ENCODE measurements around the gene PRDM1.

DNA sequence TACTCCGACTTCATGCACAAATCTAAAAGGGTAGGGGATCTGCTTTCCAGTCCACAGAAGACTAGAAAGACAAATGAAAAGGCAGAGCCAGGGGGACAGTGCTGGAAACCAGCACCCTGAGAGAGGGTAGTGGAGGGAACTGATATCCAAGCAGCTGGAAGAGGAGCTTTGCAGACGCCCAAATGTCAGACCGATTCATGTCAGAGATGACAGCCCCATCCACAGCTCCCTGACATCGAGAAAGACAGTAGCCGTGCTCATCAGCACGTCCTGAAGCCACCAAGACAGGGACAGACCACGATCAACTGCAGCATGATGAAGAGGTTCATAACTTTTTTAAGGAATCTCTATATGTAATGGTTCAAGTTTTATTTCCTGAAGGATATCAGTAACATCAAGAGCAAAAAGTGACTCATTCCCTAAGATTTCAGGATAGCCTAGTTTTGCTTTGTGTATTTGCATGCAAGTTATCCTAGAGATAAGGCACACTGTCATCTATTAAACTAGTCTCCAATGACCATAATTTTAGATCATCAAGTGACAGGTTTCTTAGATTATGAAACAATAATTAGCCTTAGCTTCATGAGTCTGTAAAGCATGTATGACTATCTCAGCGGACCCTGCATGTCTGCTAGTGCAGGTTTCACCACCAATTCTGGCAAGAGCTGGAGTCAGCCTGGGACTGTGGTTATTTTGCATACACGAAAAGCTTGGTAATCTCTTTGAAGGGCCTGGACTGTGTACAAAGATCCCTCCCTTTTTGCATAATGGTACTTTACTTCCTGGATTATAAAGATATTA lies 43.0 kb downstream of the PRDM1 start:
- TF ChIP-seq, protein P1, sequence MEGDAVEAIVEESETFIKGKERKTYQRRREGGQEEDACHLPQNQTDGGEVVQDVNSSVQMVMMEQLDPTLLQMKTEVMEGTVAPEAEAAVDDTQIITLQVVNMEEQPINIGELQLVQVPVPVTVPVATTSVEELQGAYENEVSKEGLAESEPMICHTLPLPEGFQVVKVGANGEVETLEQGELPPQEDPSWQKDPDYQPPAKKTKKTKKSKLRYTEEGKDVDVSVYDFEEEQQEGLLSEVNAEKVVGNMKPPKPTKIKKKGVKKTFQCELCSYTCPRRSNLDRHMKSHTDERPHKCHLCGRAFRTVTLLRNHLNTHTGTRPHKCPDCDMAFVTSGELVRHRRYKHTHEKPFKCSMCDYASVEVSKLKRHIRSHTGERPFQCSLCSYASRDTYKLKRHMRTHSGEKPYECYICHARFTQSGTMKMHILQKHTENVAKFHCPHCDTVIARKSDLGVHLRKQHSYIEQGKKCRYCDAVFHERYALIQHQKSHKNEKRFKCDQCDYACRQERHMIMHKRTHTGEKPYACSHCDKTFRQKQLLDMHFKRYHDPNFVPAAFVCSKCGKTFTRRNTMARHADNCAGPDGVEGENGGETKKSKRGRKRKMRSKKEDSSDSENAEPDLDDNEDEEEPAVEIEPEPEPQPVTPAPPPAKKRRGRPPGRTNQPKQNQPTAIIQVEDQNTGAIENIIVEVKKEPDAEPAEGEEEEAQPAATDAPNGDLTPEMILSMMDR (IDR thresholded peaks at IDR 0.05) = no peak
- TF ChIP-seq POLR2A (IDR thresholded peaks at IDR 0.05) = no peak
